RWPE1 (cell line): ENCODE measurements around the gene TIMM22.

ENCODE experiments used
- CTCF ChIA-PET: fragments of 350-600 bp; sonication (Branson Sonifier 250); formaldehyde crosslinking; extraction: SDS; loops from one replicate; lab custom pipeline; 2021; lab: Yijun Ruan, JAX
- POLR2A ChIA-PET: fragments of 400-600 bp; formaldehyde crosslinking; extraction: SDS; loops from one replicate; lab custom pipeline; 2020; ENCODE audit warnings: antibody characterized with exemption; ENCODE audit not compliant: low non-redundant PET; lab: Yijun Ruan, JAX
- DNase-seq: peaks from one replicate; pipeline ENCODE4 v3.0.0; 2012; ENCODE audit warnings: low spot score
- H3K27ac ChIP-seq: fragments of 450-650 bp; 2 replicates; pipeline ENCODE4 v1.5.1; 2017
- TF ChIP-seq, protein P1 (sequence below): fragments of 450-650 bp; conservative IDR thresholded peaks from 2 replicates; pipeline ENCODE4 v1.5.1; 2017; ENCODE audit warnings: low read depth, mild to moderate bottlenecking

The TIMM22 gene

DNA sequence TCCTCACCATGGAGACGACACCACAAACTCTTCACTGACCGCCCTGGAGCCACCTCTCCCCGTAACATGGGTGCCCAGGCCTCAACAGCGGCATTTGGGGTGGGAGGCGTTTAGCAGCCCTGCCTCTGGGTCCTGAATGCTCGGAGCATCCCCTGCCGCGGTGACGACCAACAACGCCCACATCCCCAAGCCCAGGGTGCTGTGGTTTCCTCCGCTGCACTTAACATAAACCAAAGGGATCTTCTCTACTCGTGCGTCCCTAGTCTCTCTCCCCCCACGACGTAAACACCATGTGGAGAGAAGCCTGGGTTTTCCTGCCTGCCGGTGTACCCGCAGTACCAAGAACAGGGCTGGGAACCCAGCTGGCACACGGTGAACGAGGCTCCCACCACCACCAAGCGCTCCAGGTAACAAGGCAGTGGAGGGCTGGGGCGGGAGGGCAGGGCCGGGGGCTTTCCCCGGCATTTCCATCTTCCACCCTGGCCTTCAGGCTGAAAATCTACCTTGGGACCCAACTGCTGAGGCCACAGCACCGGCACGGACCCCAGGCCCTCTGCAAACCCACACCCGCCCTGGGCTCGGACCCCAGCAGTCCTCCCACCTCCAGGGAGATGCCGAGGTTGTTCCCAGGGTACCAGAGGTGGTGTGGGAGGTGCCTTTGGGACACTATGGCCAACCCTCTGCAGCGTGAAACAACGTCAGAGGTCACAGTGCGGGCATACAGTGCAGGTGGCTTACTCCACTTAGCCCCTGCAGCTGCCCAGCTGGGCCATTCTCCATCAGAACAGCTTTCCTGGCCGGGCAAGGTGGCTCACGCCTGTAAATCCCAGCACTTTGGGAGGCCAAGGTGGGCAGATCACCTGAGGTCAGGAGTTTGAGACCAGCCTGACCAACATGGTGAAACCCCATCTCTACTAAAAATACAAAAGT is 54.3 kb downstream of the TIMM22 start:
- DNase-seq: no peak
- TF ChIP-seq, protein P1, sequence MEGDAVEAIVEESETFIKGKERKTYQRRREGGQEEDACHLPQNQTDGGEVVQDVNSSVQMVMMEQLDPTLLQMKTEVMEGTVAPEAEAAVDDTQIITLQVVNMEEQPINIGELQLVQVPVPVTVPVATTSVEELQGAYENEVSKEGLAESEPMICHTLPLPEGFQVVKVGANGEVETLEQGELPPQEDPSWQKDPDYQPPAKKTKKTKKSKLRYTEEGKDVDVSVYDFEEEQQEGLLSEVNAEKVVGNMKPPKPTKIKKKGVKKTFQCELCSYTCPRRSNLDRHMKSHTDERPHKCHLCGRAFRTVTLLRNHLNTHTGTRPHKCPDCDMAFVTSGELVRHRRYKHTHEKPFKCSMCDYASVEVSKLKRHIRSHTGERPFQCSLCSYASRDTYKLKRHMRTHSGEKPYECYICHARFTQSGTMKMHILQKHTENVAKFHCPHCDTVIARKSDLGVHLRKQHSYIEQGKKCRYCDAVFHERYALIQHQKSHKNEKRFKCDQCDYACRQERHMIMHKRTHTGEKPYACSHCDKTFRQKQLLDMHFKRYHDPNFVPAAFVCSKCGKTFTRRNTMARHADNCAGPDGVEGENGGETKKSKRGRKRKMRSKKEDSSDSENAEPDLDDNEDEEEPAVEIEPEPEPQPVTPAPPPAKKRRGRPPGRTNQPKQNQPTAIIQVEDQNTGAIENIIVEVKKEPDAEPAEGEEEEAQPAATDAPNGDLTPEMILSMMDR: no peak
- H3K27ac ChIP-seq: no peak overlapping the region
- POLR2A ChIA-PET: no interaction called here
- CTCF ChIA-PET: interaction anchor here (0.6 kb wide), 1 partner anchor 584 kb away, joined by 5 read pairs; no protein-coding TSS in a partner anchor
